Stimulated activated CD8-positive, alpha-beta memory T cell treated with anti-CD3 and anti-CD28 coated beads, Interleukin-7, amount 100 ng/mL, for 4 hours (primary cell): ENCODE measurements around the gene CSTF3.

Experiments used
- DNase-seq, 2 donors: peaks; one replicate each; pipeline ENCODE4 v3.0.0-alpha.2; 2020; ENCODE audit warnings: low read depth in 2 of 2

The CSTF3 gene

GRCh38 chr11:33043221-33043830 lies 118.0 kb downstream of the CSTF3 start:
- DNase-seq = no peak

- DNase-seq = no peak
Measured at GRCh38 chr11:33040862-33041453, 120.3 kb downstream of the CSTF3 start.

- DNase-seq = no peak
Measured at GRCh38 chr11:33040033-33040861, 121.0 kb downstream of the CSTF3 start.

GRCh38 chr11:33039274-33040032 lies 121.8 kb downstream of the CSTF3 start, which contains the start of gene TCP11L1:
Gene TCP11L1 (plus strand): TSS chr11:33039572. CDS start chr11:33043774, 4,202 bp downstream.
- peak; percentile 66 to 78 for DNase-seq

- DNase-seq = no peak
Measured at GRCh38 chr11:33035011-33035410, 126.3 kb downstream of the CSTF3 start.
